IMR-90 (cell line): ENCODE results near the gene KCP. TPM values are rescaled to one million over a fixed set of nuclear protein-coding genes. Genes with fewer than 3 reads are reported as not detected.

Experiments
- ATAC-seq: fragments of 200-7000 bp; cut with Tn5 transposase; 2 replicates; pipeline ENCODE4 v1.9.1; 2020; ENCODE audit warnings: low read depth, mild to moderate bottlenecking, moderate library complexity
- BruUV-seq: library from RNA; stranded (reverse); fragments of 400-500 nt; replicated peaks from 2 replicates; lab custom pipeline; 2021; lab: Mats Ljungman, UMichigan
- CTCF ChIA-PET: fragments of 300-600 bp; formaldehyde crosslinking; extraction: SDS; loops from one replicate; lab custom pipeline; 2021; ENCODE audit warnings: antibody characterized with exemption; lab: Yijun Ruan, JAX
- POLR2A ChIA-PET: fragments of 300-600 bp; sonication (Branson Sonifier 250); formaldehyde crosslinking; loops from one replicate; lab custom pipeline; 2022; ENCODE audit warnings: antibody characterized with exemption; ENCODE audit not compliant: unreplicated experiment; lab: Charles Lee
- DNase-seq: peaks from one replicate; pipeline ENCODE4 v3.0.0; 2013
- H2AFZ ChIP-seq: replicated peaks from 2 replicates; pipeline ENCODE3; 2013; ENCODE audit warnings: low read length, mild to moderate bottlenecking; ENCODE audit not compliant: poor library complexity
- H2AK5ac ChIP-seq: 2 replicates; pipeline ENCODE4 v1.6.1; 2013; ENCODE audit warnings: low read depth, low read length, inconsistent platforms
- H2AK9ac ChIP-seq: replicated peaks from 2 replicates; pipeline ENCODE3; 2013; ENCODE audit warnings: mild to moderate bottlenecking, low read depth, low read length, moderate library complexity; ENCODE audit not compliant: poor library complexity
- H2BK120ac ChIP-seq: 2 replicates; pipeline ENCODE4 v1.6.1; 2013; ENCODE audit warnings: low read depth, low read length, inconsistent platforms
- H2BK15ac ChIP-seq: 3 replicates; pipeline ENCODE4 v1.6.1; 2013; ENCODE audit warnings: low read depth, low read length, inconsistent platforms
- H2BK20ac ChIP-seq: 2 replicates; pipeline ENCODE4 v1.6.1; 2013; ENCODE audit warnings: low read depth, mild to moderate bottlenecking, inconsistent platforms, low read length, moderate library complexity
- H2BK5ac ChIP-seq: 2 replicates; pipeline ENCODE4 v1.6.1; 2013; ENCODE audit warnings: mild to moderate bottlenecking, low read depth, low read length, inconsistent platforms; ENCODE audit not compliant: poor library complexity, severe bottlenecking
- H3K14ac ChIP-seq: replicated peaks from 2 replicates; pipeline ENCODE4 v1.6.1; 2013; ENCODE audit warnings: low read depth, low read length, inconsistent platforms
- H3K18ac ChIP-seq: 2 replicates; pipeline ENCODE4 v1.6.1; 2013; ENCODE audit warnings: low read depth, low read length, control low read depth
- H3K23ac ChIP-seq: 2 replicates; pipeline ENCODE4 v1.6.1; 2013; ENCODE audit warnings: low read depth, low read length, inconsistent platforms
- H3K27ac ChIP-seq: 2 replicates; pipeline ENCODE4 v1.5.1; 2013; ENCODE audit warnings: mild to moderate bottlenecking, control low read depth, low read length; ENCODE audit not compliant: insufficient read depth
- H3K27me3 ChIP-seq: 2 replicates; pipeline ENCODE4 v1.6.1; 2013; ENCODE audit warnings: low read length; ENCODE audit not compliant: control insufficient read depth, insufficient read depth
- H3K36me3 ChIP-seq: 2 replicates; pipeline ENCODE4 v1.6.1; 2013; ENCODE audit warnings: low read length, mixed read lengths; ENCODE audit not compliant: control insufficient read depth, insufficient read depth
- H3K4ac ChIP-seq: 2 replicates; pipeline ENCODE4 v1.6.1; 2013; ENCODE audit warnings: low read depth, low read length, inconsistent platforms
- H3K4me1 ChIP-seq: 2 replicates; pipeline ENCODE4 v1.6.1; 2013; ENCODE audit warnings: low read length, mixed read lengths; ENCODE audit not compliant: control insufficient read depth, insufficient read depth
- H3K4me2 ChIP-seq: 2 replicates; pipeline ENCODE4 v1.6.1; 2013; ENCODE audit warnings: low read depth, mild to moderate bottlenecking, control low read depth, low read length, moderate library complexity
- H3K4me3 ChIP-seq: 2 replicates; pipeline ENCODE4 v1.5.1; 2013; ENCODE audit warnings: low read depth, mild to moderate bottlenecking, control low read depth, low read length, moderate library complexity; ENCODE audit not compliant: insufficient read depth
- H3K56ac ChIP-seq: 2 replicates; pipeline ENCODE4 v1.6.1; 2013; ENCODE audit warnings: low read length, inconsistent platforms; ENCODE audit not compliant: insufficient read depth; ENCODE audit errors: extremely low read depth
- H3K79me1 ChIP-seq, 2 experiments: 2 replicates each; pipeline ENCODE4 v1.6.1; 2013; ENCODE audit warnings: low read length in 2 of 2, inconsistent platforms in 1 of 2, low read depth in 1 of 2
- H3K9ac ChIP-seq: 2 replicates; pipeline ENCODE4 v1.6.1; 2013; ENCODE audit warnings: low read depth, low read length, control low read depth
- H3K9me1 ChIP-seq: 2 replicates; pipeline ENCODE4 v1.6.1; 2013; ENCODE audit warnings: low read length, inconsistent platforms; ENCODE audit not compliant: insufficient read depth
- H3K9me3 ChIP-seq: 2 replicates; pipeline ENCODE4 v1.6.1; 2013; ENCODE audit warnings: low read length; ENCODE audit not compliant: control insufficient read depth, insufficient read depth
- H4K20me1 ChIP-seq: 2 replicates; pipeline ENCODE4 v1.6.1; 2013; ENCODE audit warnings: low read length, inconsistent platforms; ENCODE audit not compliant: insufficient read depth
- H4K5ac ChIP-seq: 2 replicates; pipeline ENCODE4 v1.6.1; 2013; ENCODE audit warnings: mild to moderate bottlenecking, low read depth, low read length, control low read depth
- H4K8ac ChIP-seq, 2 experiments: 2 replicates each; pipeline ENCODE4 v1.6.1; 2013; ENCODE audit warnings: low read depth in 2 of 2, low read length in 2 of 2, control low read depth in 1 of 2, inconsistent platforms in 1 of 2
- H4K91ac ChIP-seq: 2 replicates; pipeline ENCODE4 v1.6.1; 2013; ENCODE audit warnings: low read depth, low read length, inconsistent platforms; ENCODE audit not compliant: insufficient read depth
- BHLHE40 ChIP-seq: fragments of 150-350 bp; IDR thresholded peaks from 2 replicates; pipeline ENCODE4 v1.6.1; 2016; ENCODE audit warnings: mild to moderate bottlenecking, low read depth, low read length
- CEBPB ChIP-seq: IDR thresholded peaks from 2 replicates; pipeline ENCODE4 v1.6.1; 2012; ENCODE audit warnings: low read depth, low read length, improper control_type of control experiment
- CHD1 ChIP-seq: IDR thresholded peaks from 2 replicates; pipeline ENCODE4 v1.6.1; 2012; ENCODE audit warnings: low read depth, low read length, improper control_type of control experiment
- FOS ChIP-seq: fragments of 150-350 bp; IDR thresholded peaks from 2 replicates; pipeline ENCODE4 v1.6.1; 2016; ENCODE audit warnings: low read depth, low read length
- MAFK ChIP-seq: IDR thresholded peaks from 2 replicates; pipeline ENCODE4 v1.6.1; 2012; ENCODE audit warnings: low read depth, low read length, improper control_type of control experiment
- MAZ ChIP-seq: IDR thresholded peaks from 2 replicates; pipeline ENCODE4 v1.6.1; 2012; ENCODE audit warnings: low read depth, mild to moderate bottlenecking, low read length, improper control_type of control experiment, moderate library complexity, borderline replicate concordance
- MXI1 ChIP-seq: IDR thresholded peaks from 2 replicates; pipeline ENCODE4 v1.6.1; 2012; ENCODE audit warnings: low read depth, mild to moderate bottlenecking, low read length, moderate library complexity, borderline replicate concordance
- NFE2L2 ChIP-seq: fragments of 150-350 bp; IDR thresholded peaks from 2 replicates; pipeline ENCODE4 v1.6.1; 2016; ENCODE audit warnings: low read depth, mild to moderate bottlenecking, low read length
- POLR2A ChIP-seq: IDR thresholded peaks from 2 replicates; pipeline ENCODE4 v1.6.1; 2012; ENCODE audit warnings: mild to moderate bottlenecking, low read depth, low read length
- RAD21 ChIP-seq: IDR thresholded peaks from 2 replicates; pipeline ENCODE4 v1.6.1; 2012; ENCODE audit warnings: low read length, improper control_type of control experiment
- RCOR1 ChIP-seq: IDR thresholded peaks from 2 replicates; pipeline ENCODE4 v1.6.1; 2012; ENCODE audit warnings: mild to moderate bottlenecking, low read length, improper control_type of control experiment; ENCODE audit not compliant: insufficient replicate concordance
- RFX5 ChIP-seq: IDR thresholded peaks from 2 replicates; pipeline ENCODE4 v1.8.0; 2012; ENCODE audit warnings: low read depth, mild to moderate bottlenecking, low read length, moderate library complexity
- SMC3 ChIP-seq: fragments of 150-350 bp; IDR thresholded peaks from 2 replicates; pipeline ENCODE4 v1.6.1; 2016; ENCODE audit warnings: low read depth, mild to moderate bottlenecking, antibody characterized with exemption, low read length, moderate library complexity
- WGBS, 2 experiments: methylation state at CpG; one replicate each; pipeline versions ENCODE4 v1.1.5 to v1.1.7; 2013; ENCODE audit warnings: missing lambda C conversion rate in 2 of 2; ENCODE audit not compliant: insufficient read length in 1 of 2; ENCODE audit errors: extremely low coverage in 2 of 2; 5-methylcytosine and 5-hydroxymethylcytosine counted together
- dilution Hi-C: fragments of 300-500 bp; cut with HindIII; formaldehyde crosslinking; loops from one replicate; pipeline ENCODE4 v1.14.3; 2018; ENCODE audit warnings: low sequenced_read_pairs; ENCODE audit not compliant: unreplicated experiment
- in situ Hi-C: fragments of 300-500 bp; cut with MboI; formaldehyde crosslinking; loops from 3 replicates; pipeline ENCODE4 v1.14.3; 2019; ENCODE audit warnings: low sequenced_read_pairs, inconsistent platforms, mixed read lengths
- intact Hi-C: fragments of 100-400 bp; cut with micrococcal nuclease; formaldehyde crosslinking; loops from 2 replicates; pipeline ENCODE4 v1.10.0; 2022
- polyA plus RNA-seq, 3 experiments: library from polyadenylated mRNA; depleted of rRNA; stranded (reverse); fragments of >200 nt; gene quantifications; 2 replicates each; pipeline ENCODE4 v1.2.3, GENCODE V29; 2012; ENCODE audit warnings: low replicate concordance in 1 of 3
- total RNA-seq: library from RNA; depleted of rRNA; stranded (reverse); fragments of >200 nt; gene quantifications from 2 replicates; pipeline ENCODE4 v1.2.3, GENCODE V29; 2012
- TF ChIP-seq, protein P1 (sequence below): conservative IDR thresholded peaks from 2 replicates; pipeline ENCODE4 v1.5.1; 2012; ENCODE audit warnings: mild to moderate bottlenecking, low read depth, low read length, improper control_type of control experiment
- TF ChIP-seq, protein P2 (sequence below): fragments of 150-350 bp; IDR thresholded peaks from 2 replicates; pipeline ENCODE4 v1.6.1; 2017; ENCODE audit warnings: mild to moderate bottlenecking, antibody characterized with exemption, low read length, low read depth
- TF ChIP-seq, protein P3 (sequence below): fragments of 150-350 bp; IDR thresholded peaks from 2 replicates; pipeline ENCODE4 v1.6.1; 2016; ENCODE audit warnings: low read depth, mild to moderate bottlenecking, low read length, moderate library complexity, borderline replicate concordance

Gene KCP
- total and polyA plus RNA-seq, 2 of the 4 experiments (the other 2 are of a cell fraction), result 0.03 TPM; not detected in 1

GRCh38 chr7:128855559-128855958 is 55.0 kb downstream of the KCP start:
- no peak overlapping the region for H2BK5ac ChIP-seq
- H3K4me2 ChIP-seq, result no peak overlapping the region
- peaks cover 75% of the 10 kb centered on the region for H3K36me3 ChIP-seq
- H2AK9ac ChIP-seq, result no peak overlapping the region
- CTCF ChIA-PET, result no interaction called here
- H3K27ac ChIP-seq, result no peak overlapping the region
- intact Hi-C loops (no loop called here), dilution Hi-C loops (no loop called here), in situ Hi-C loops (no loop called here)
- H2BK15ac ChIP-seq, result no peak overlapping the region
- H2BK20ac ChIP-seq, result no peak overlapping the region
- H2AK5ac ChIP-seq, result no peak overlapping the region
- H3K79me1 ChIP-seq, result peaks cover 11 to 28% of the 10 kb centered on the region in 2 experiments
- no peak overlapping the region for H4K8ac ChIP-seq
- no peak overlapping the region for H4K5ac ChIP-seq
- no peaks in the 10 kb centered on the region for H3K9me3 ChIP-seq
- no TSS peak for BruUV-seq
- no peak overlapping the region for H3K23ac ChIP-seq
- H2BK120ac ChIP-seq, result no peak overlapping the region
- no peak overlapping the region for H3K56ac ChIP-seq
- no peak overlapping the region for H3K18ac ChIP-seq
- H3K4me3 ChIP-seq, result no peak overlapping the region
- DNase-seq (no peak), ATAC-seq (no peak)
- H3K9me1 ChIP-seq, result no peaks in the 10 kb centered on the region
- H3K4me1 ChIP-seq, result no peaks in the 10 kb centered on the region
- H3K14ac ChIP-seq, result no peak overlapping the region
- peaks cover 52% of the 10 kb centered on the region for H4K20me1 ChIP-seq
- H3K4ac ChIP-seq, result no peak overlapping the region
- no peaks in the 10 kb centered on the region for H3K27me3 ChIP-seq
- H4K91ac ChIP-seq, result no peak overlapping the region
- H3K9ac ChIP-seq, result no peak overlapping the region
- H2AFZ ChIP-seq, result no peak overlapping the region
- no CpG with 5 or more reads among the region's 3 CpGs for WGBS, 2 experiments
- POLR2A ChIA-PET, result no interaction called here
- TF ChIP-seq, protein P1, sequence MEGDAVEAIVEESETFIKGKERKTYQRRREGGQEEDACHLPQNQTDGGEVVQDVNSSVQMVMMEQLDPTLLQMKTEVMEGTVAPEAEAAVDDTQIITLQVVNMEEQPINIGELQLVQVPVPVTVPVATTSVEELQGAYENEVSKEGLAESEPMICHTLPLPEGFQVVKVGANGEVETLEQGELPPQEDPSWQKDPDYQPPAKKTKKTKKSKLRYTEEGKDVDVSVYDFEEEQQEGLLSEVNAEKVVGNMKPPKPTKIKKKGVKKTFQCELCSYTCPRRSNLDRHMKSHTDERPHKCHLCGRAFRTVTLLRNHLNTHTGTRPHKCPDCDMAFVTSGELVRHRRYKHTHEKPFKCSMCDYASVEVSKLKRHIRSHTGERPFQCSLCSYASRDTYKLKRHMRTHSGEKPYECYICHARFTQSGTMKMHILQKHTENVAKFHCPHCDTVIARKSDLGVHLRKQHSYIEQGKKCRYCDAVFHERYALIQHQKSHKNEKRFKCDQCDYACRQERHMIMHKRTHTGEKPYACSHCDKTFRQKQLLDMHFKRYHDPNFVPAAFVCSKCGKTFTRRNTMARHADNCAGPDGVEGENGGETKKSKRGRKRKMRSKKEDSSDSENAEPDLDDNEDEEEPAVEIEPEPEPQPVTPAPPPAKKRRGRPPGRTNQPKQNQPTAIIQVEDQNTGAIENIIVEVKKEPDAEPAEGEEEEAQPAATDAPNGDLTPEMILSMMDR, result no peak
- TF ChIP-seq RFX5, result no peak
- no peak for TF ChIP-seq MAFK
- no peak for TF ChIP-seq RCOR1
- no peak for TF ChIP-seq SMC3
- TF ChIP-seq, protein P2, sequence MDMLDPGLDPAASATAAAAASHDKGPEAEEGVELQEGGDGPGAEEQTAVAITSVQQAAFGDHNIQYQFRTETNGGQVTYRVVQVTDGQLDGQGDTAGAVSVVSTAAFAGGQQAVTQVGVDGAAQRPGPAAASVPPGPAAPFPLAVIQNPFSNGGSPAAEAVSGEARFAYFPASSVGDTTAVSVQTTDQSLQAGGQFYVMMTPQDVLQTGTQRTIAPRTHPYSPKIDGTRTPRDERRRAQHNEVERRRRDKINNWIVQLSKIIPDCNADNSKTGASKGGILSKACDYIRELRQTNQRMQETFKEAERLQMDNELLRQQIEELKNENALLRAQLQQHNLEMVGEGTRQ, result no peak
- no peak for TF ChIP-seq NFE2L2
- no peak for TF ChIP-seq MAZ
- TF ChIP-seq FOS, result no peak
- no peak for TF ChIP-seq CEBPB
- no peak for TF ChIP-seq BHLHE40
- TF ChIP-seq CHD1, result no peak
- TF ChIP-seq RAD21, result no peak
- no peak for TF ChIP-seq POLR2A
- TF ChIP-seq, protein P3, sequence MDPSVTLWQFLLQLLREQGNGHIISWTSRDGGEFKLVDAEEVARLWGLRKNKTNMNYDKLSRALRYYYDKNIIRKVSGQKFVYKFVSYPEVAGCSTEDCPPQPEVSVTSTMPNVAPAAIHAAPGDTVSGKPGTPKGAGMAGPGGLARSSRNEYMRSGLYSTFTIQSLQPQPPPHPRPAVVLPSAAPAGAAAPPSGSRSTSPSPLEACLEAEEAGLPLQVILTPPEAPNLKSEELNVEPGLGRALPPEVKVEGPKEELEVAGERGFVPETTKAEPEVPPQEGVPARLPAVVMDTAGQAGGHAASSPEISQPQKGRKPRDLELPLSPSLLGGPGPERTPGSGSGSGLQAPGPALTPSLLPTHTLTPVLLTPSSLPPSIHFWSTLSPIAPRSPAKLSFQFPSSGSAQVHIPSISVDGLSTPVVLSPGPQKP, result no peak
- no peak for TF ChIP-seq MXI1
